PC-3 (cell line): Measurements from ENCODE around the gene RASAL1. TPM values are rescaled to one million over a fixed set of nuclear protein-coding genes. Genes with fewer than 3 reads are reported as not detected.

ENCODE experiments used
- ATAC-seq: fragments of 200-7000 bp; cut with Tn5 transposase; 2 replicates; pipeline ENCODE4 v1.9.1; 2020; ENCODE audit warnings: mild to moderate bottlenecking, moderate library complexity
- BruUV-seq: library from RNA; stranded (reverse); fragments of 400-500 nt; replicated peaks from 2 replicates; lab custom pipeline; 2021; lab: Mats Ljungman, UMichigan
- CTCF ChIA-PET: fragments of 300-600 bp; sonication (Branson Sonifier 250); formaldehyde crosslinking; loops from one replicate; lab custom pipeline; 2022; ENCODE audit warnings: antibody characterized with exemption; lab: Charles Lee
- POLR2A ChIA-PET: fragments of 300-600 bp; sonication (Branson Sonifier 250); formaldehyde crosslinking; loops from one replicate; lab custom pipeline; 2022; ENCODE audit warnings: antibody characterized with exemption; ENCODE audit not compliant: unreplicated experiment; lab: Charles Lee
- DNase-seq: peaks from one replicate; pipeline ENCODE4 v3.0.0-alpha.2; 2015
- H2AFZ ChIP-seq: fragments of 300-600 bp; sonication (generic); 2 replicates; pipeline ENCODE4 v1.6.0; 2016; ENCODE audit warnings: antibody characterized with exemption, low read length
- H3F3A ChIP-seq: fragments of 300-600 bp; sonication (generic); one replicate; pipeline ENCODE4 v1.6.0; 2017; ENCODE audit warnings: antibody characterized with exemption, low read length, control low read depth, mild to moderate bottlenecking; ENCODE audit not compliant: unreplicated experiment
- H3K27ac ChIP-seq: fragments of 300-600 bp; sonication (generic); 2 replicates; pipeline ENCODE4 v1.5.1; 2016; ENCODE audit warnings: mild to moderate bottlenecking, low read length
- H3K27me3 ChIP-seq: fragments of 300-600 bp; sonication (generic); 2 replicates; pipeline ENCODE4 v1.6.1; 2016; ENCODE audit warnings: low read length, mixed read lengths
- H3K36me3 ChIP-seq: fragments of 300-600 bp; sonication (generic); 2 replicates; pipeline ENCODE4 v1.6.1; 2016; ENCODE audit warnings: low read depth, mixed run types, low read length, mixed read lengths
- H3K4me1 ChIP-seq: fragments of 300-600 bp; sonication (generic); 2 replicates; pipeline ENCODE4 v1.5.1; 2016; ENCODE audit warnings: low read length; ENCODE audit not compliant: insufficient read depth
- H3K4me2 ChIP-seq: fragments of 300-600 bp; sonication (generic); 2 replicates; pipeline ENCODE4 v1.6.0; 2016; ENCODE audit warnings: low read length
- H3K4me3 ChIP-seq: fragments of 300-600 bp; sonication (generic); 2 replicates; pipeline ENCODE4 v1.5.1; 2016; ENCODE audit warnings: mild to moderate bottlenecking, low read length, mixed read lengths
- H3K79me2 ChIP-seq: fragments of 300-600 bp; sonication (generic); 2 replicates; pipeline ENCODE4 v1.6.1; 2017; ENCODE audit warnings: low read length, mixed read lengths
- H3K9ac ChIP-seq: fragments of 300-600 bp; sonication (generic); 2 replicates; pipeline ENCODE4 v1.6.0; 2016; ENCODE audit warnings: mild to moderate bottlenecking, low read length
- H3K9me2 ChIP-seq: fragments of 300-600 bp; sonication (generic); replicated peaks from 2 replicates; pipeline ENCODE4 v1.6.1; 2016; ENCODE audit warnings: mixed run types, low read length, mixed read lengths
- H3K9me3 ChIP-seq: fragments of 300-600 bp; sonication (generic); 2 replicates; pipeline ENCODE4 v1.6.1; 2016; ENCODE audit warnings: low read length, mixed read lengths
- H4K20me1 ChIP-seq: fragments of 300-600 bp; sonication (generic); 2 replicates; pipeline ENCODE4 v1.6.1; 2016; ENCODE audit warnings: low read length, mixed read lengths
- CTCF ChIP-seq: fragments of 300-600 bp; sonication (generic); conservative IDR thresholded peaks from 2 replicates; pipeline ENCODE4 v1.5.1; 2017; ENCODE audit warnings: antibody characterized with exemption, low read depth, mild to moderate bottlenecking, low read length
- EZH2 ChIP-seq: fragments of 300-600 bp; sonication (generic); IDR thresholded peaks from one replicate; pipeline ENCODE4 v1.6.1; 2017; ENCODE audit warnings: antibody characterized with exemption, mild to moderate bottlenecking, low read length; ENCODE audit not compliant: unreplicated experiment
- EZH2phosphoT487 ChIP-seq: fragments of 300-600 bp; sonication (generic); IDR thresholded peaks from 2 replicates; pipeline ENCODE4 v1.6.1; 2018; ENCODE audit warnings: mild to moderate bottlenecking, antibody characterized with exemption, low read length, borderline replicate concordance
- intact Hi-C: fragments of 100-400 bp; cut with micrococcal nuclease; formaldehyde crosslinking; loops from 2 replicates; pipeline ENCODE4 v1.9.0; 2023
- total RNA-seq: library from RNA; depleted of rRNA; stranded (reverse); fragments of >200 nt; gene quantifications from 2 replicates; pipeline ENCODE4 v1.2.3, GENCODE V29; 2014

Gene RASAL1
- total RNA-seq, 1 experiment from 2014 or later, result 0.66 TPM

GRCh38 chr12:113061061-113061694 lies 74.4 kb downstream of the RASAL1 start:
- no peaks in the 10 kb centered on the region for H3K36me3 ChIP-seq
- no peak for DNase-seq
- H3K9ac ChIP-seq, result no peak overlapping the region
- no peaks in the 10 kb centered on the region for H4K20me1 ChIP-seq
- no peaks in the 10 kb centered on the region for H3K9me3 ChIP-seq
- no peak overlapping the region for H3K4me3 ChIP-seq
- intact Hi-C loops, result no loop called here
- no peaks in the 10 kb centered on the region for H3K79me2 ChIP-seq
- no peak for ATAC-seq
- H3K4me2 ChIP-seq, result no peak overlapping the region
- ChIA-PET CTCF (no interaction called here), POLR2A (no interaction called here)
- H3K4me1 ChIP-seq, result no peaks in the 10 kb centered on the region
- BruUV-seq, result no TSS peak
- H3F3A ChIP-seq, result no peaks in the 10 kb centered on the region
- no peaks in the 10 kb centered on the region for H3K9me2 ChIP-seq
- no peak overlapping the region for H2AFZ ChIP-seq
- H3K27ac ChIP-seq, result no peak overlapping the region
- H3K27me3 ChIP-seq, result peaks cover 18% of the 10 kb centered on the region
- TF ChIP-seq EZH2 (no peak), EZH2phosphoT487 (no peak), CTCF (no peak)

GRCh38 chr12:113060336-113060960 lies 75.1 kb downstream of the RASAL1 start:
- H3K27ac ChIP-seq, result no peak overlapping the region
- H3K9me2 ChIP-seq, result no peaks in the 10 kb centered on the region
- ATAC-seq, result no peak
- TF ChIP-seq CTCF (no peak), EZH2 (no peak), EZH2phosphoT487 (no peak)
- H3K79me2 ChIP-seq, result no peaks in the 10 kb centered on the region
- intact Hi-C loops, result no loop called here
- H3K4me1 ChIP-seq, result no peaks in the 10 kb centered on the region
- DNase-seq, result no peak
- no TSS peak for BruUV-seq
- no peak overlapping the region for H3K4me3 ChIP-seq
- no peaks in the 10 kb centered on the region for H3F3A ChIP-seq
- H3K4me2 ChIP-seq, result no peak overlapping the region
- no peak overlapping the region for H2AFZ ChIP-seq
- H3K27me3 ChIP-seq, result peaks cover 25% of the 10 kb centered on the region
- no peaks in the 10 kb centered on the region for H3K36me3 ChIP-seq
- CTCF ChIA-PET, result no interaction called here
- POLR2A ChIA-PET, result no interaction called here
- H4K20me1 ChIP-seq, result no peaks in the 10 kb centered on the region
- no peaks in the 10 kb centered on the region for H3K9me3 ChIP-seq
- no peak overlapping the region for H3K9ac ChIP-seq

GRCh38 chr12:113059071-113059595 lies 76.4 kb downstream of the RASAL1 start:
- Histone ChIP-seq H3K4me3 (no peak overlapping the region), H3K27ac (no peak overlapping the region), H3K9me3 (no peaks in the 10 kb centered on the region), H3F3A (no peaks in the 10 kb centered on the region), H3K4me2 (no peak overlapping the region), H3K27me3 (peaks cover 38% of the 10 kb centered on the region), H3K79me2 (no peaks in the 10 kb centered on the region), H3K36me3 (no peaks in the 10 kb centered on the region), H4K20me1 (no peaks in the 10 kb centered on the region), H2AFZ (no peak overlapping the region), H3K9me2 (no peaks in the 10 kb centered on the region), H3K9ac (no peak overlapping the region), H3K4me1 (no peaks in the 10 kb centered on the region)
- BruUV-seq, result no TSS peak
- TF ChIP-seq CTCF (no peak), EZH2phosphoT487 (no peak), EZH2 (no peak)
- no peak for DNase-seq
- ATAC-seq, result no peak
- intact Hi-C loops, result no loop called here
- ChIA-PET CTCF (no interaction called here), POLR2A (no interaction called here)
